GM18873 (cell line): ENCODE data around the gene SRSF1.
"Not testable (repeated sequence)": the region's sequence is repeated elsewhere in the genome, so short reads cannot be mapped to it uniquely, and the experiment has no call there.

ENCODE experiments used
- ATAC-seq: cut with Tn5 transposase; IDR thresholded peaks from one replicate; pipeline ENCODE4 v1.9.1; 2021; ENCODE audit warnings: mild to moderate bottlenecking, moderate library complexity, moderate number of reproducible peaks; ENCODE audit not compliant: unreplicated experiment, low FRiP score

SRSF1 gene

GRCh38 chr17:57970710-57971109 lies 36.3 kb downstream of the SRSF1 start:
- no peak for ATAC-seq

- ATAC-seq = no peak
Measured at GRCh38 chr17:57968456-57968855, 38.6 kb downstream of the SRSF1 start.

- ATAC-seq = no peak
Measured at GRCh38 chr17:57966875-57967274, 40.2 kb downstream of the SRSF1 start.

- no peak for ATAC-seq
Measured at GRCh38 chr17:57966246-57966645, 40.8 kb downstream of the SRSF1 start.

GRCh38 chr17:57965521-57966160 lies 41.4 kb downstream of the SRSF1 start:
- ATAC-seq = no peak

GRCh38 chr17:57963149-57963511 lies 43.9 kb downstream of the SRSF1 start:
- ATAC-seq = no peak

GRCh38 chr17:57962279-57963148 lies 44.5 kb downstream of the SRSF1 start:
- ATAC-seq = no peak

GRCh38 chr17:57959929-57960328 lies 47.1 kb downstream of the SRSF1 start:
- ATAC-seq = no peak

- not testable (repeated sequence) for ATAC-seq
Measured at GRCh38 chr17:57958391-57958790, 48.7 kb downstream of the SRSF1 start.

- ATAC-seq = no peak
Measured at GRCh38 chr17:57957886-57958285, 49.2 kb downstream of the SRSF1 start.

GRCh38 chr17:57957120-57957850 lies 49.8 kb downstream of the SRSF1 start:
- no peak for ATAC-seq

- peak; percentile 63 for ATAC-seq
Measured at GRCh38 chr17:57956291-57957119, 50.5 kb downstream of the SRSF1 start.

GRCh38 chr17:57955183-57955931 lies 51.7 kb downstream of the SRSF1 start, which contains the start of gene CUEDC1:
Gene CUEDC1, minus strand, starts transcription at chr17:57955412. Its CDS starts 69,848 bp downstream, at chr17:57885564.
- no peak for ATAC-seq

GRCh38 chr17:57954397-57955182 lies 52.5 kb downstream of the SRSF1 start:
- no peak for ATAC-seq

GRCh38 chr17:57953705-57954396 lies 53.2 kb downstream of the SRSF1 start:
- no peak for ATAC-seq
